ENCODE results near the gene TMEM242. TPM values are rescaled to one million over a fixed set of nuclear protein-coding genes. Genes with fewer than 3 reads are reported as not detected.

TMEM242 gene
- polyA plus RNA-seq, 1 of the 3 experiments (the other 2 are of a cell fraction): 7.4 TPM

- no peak overlapping the region for H3K9ac ChIP-seq
- H4K20me1 ChIP-seq (ENCODE audit: insufficient read depth): no peaks in the 10 kb centered on the region
- CTCF ChIA-PET: interaction anchor here (0.7 kb wide), 1 partner anchor 315 kb away, joined by 3 read pairs; no protein-coding TSS in a partner anchor
- H3K27me3 ChIP-seq (ENCODE audit: insufficient read depth): no peaks in the 10 kb centered on the region
- H3K4me1 ChIP-seq (ENCODE audit: control insufficient read depth in 1 of 2, insufficient read depth in 2 of 2, low read depth in 1 of 2, low read length in 1 of 2): peaks cover 7 to 15% of the 10 kb centered on the region in 2 experiments
- H3K9me2 ChIP-seq: no peaks in the 10 kb centered on the region
- H3K36me3 ChIP-seq (replicated peaks in 1 of 2; ENCODE audit: control insufficient read depth in 1 of 2, insufficient read depth in 2 of 2, low read length in 1 of 2): no peaks in the 10 kb centered on the region
- 14% methylated on average over 1 of the region's 1 CpG for WGBS (ENCODE audit: low lambda C conversion rate)
- no peak overlapping the region for H3K4me3 ChIP-seq (ENCODE audit: low read depth in 2 of 2, low read length in 1 of 2)
- peak overlapping the region; percentile 38; the same call in 1 of the 2 replicates for H3K4me2 ChIP-seq
- H3K9me3 ChIP-seq: no peaks in the 10 kb centered on the region
- POLR2A ChIA-PET: no interaction called here
- DNase-seq: no peak
- peaks cover 15% of the 10 kb centered on the region for H3F3A ChIP-seq (replicated peaks; ENCODE audit: insufficient read depth)
- H2AFZ ChIP-seq (ENCODE audit: low read depth): peak overlapping the region; percentile 71; the same call in 1 of the 2 replicates
- H3K79me2 ChIP-seq (ENCODE audit: insufficient read depth): no peaks in the 10 kb centered on the region
- TF ChIP-seq JUND (IDR thresholded peaks at IDR 0.05) (peak; percentile 65), FOSL2 (IDR thresholded peaks at IDR 0.05; ENCODE audit: borderline replicate concordance, low read depth) (peak; percentile 74), TCF12 (IDR thresholded peaks at IDR 0.05) (peak; percentile 58; the same call in 1 of the 2 replicates), FOXM1 (IDR thresholded peaks at IDR 0.05; ENCODE audit: low read depth) (no peak), IRF3 (IDR thresholded peaks at IDR 0.05; ENCODE audit: low read depth, low read length) (no peak), PBX3 (IDR thresholded peaks at IDR 0.05) (peak; percentile 69)
- H3K27ac ChIP-seq (ENCODE audit: low read depth in 2 of 2, low read length in 1 of 2): peak overlapping the region in 1 of 2 experiments; percentile 69; a peak in 2 of 4 replicates
Observed at GRCh38 chr6:157329829-157330228, 6.5 kb upstream of the TMEM242 start.

GRCh38 chr6:157328108-157328692, 4.9 kb upstream of the TMEM242 start:
- Histone ChIP-seq H3K9me2 (no peaks in the 10 kb centered on the region), H3K79me2 (ENCODE audit: insufficient read depth) (no peaks in the 10 kb centered on the region), H3K4me1 (ENCODE audit: control insufficient read depth in 1 of 2, insufficient read depth in 2 of 2, low read depth in 1 of 2, low read length in 1 of 2) (peaks cover 8 to 23% of the 10 kb centered on the region in 2 experiments), H3K4me2 (peak overlapping the region; percentile 28; the same call in 1 of the 2 replicates), H3K9ac (no peak overlapping the region; the same call in 1 of the 2 replicates), H3F3A (replicated peaks; ENCODE audit: insufficient read depth) (peaks cover 25% of the 10 kb centered on the region), H3K27me3 (ENCODE audit: insufficient read depth) (no peaks in the 10 kb centered on the region), H3K9me3 (no peaks in the 10 kb centered on the region), H3K4me3 (ENCODE audit: low read depth in 2 of 2, low read length in 1 of 2) (no peak overlapping the region), H3K27ac (ENCODE audit: low read depth in 2 of 2, low read length in 1 of 2) (peak overlapping the region; percentile 11 to 69; a peak in 3 of 4 replicates), H3K36me3 (replicated peaks in 1 of 2; ENCODE audit: control insufficient read depth in 1 of 2, insufficient read depth in 2 of 2, low read length in 1 of 2) (no peaks in the 10 kb centered on the region), H2AFZ (ENCODE audit: low read depth) (0 out of 2 replicates have a peak overlapping the region, but pooled peaks have one; percentile 48), H4K20me1 (ENCODE audit: insufficient read depth) (no peaks in the 10 kb centered on the region)
- ChIA-PET POLR2A (no interaction called here), CTCF (interaction anchor here (1.1 kb wide), 1 partner anchor 13 kb away, joined by 3 read pairs; no protein-coding TSS in a partner anchor)
- DNase-seq: no peak
- WGBS (ENCODE audit: low lambda C conversion rate): 32% methylated on average over 5 of the region's 5 CpGs
- TF ChIP-seq NFIC (IDR thresholded peaks at IDR 0.05; ENCODE audit: borderline replicate concordance) (0 out of 2 replicates have a peak, but pooled peaks have one; percentile 10), CHD2 (IDR thresholded peaks at IDR 0.05; ENCODE audit: low read length, partially characterized antibody) (no peak), CTCF (IDR thresholded peaks at IDR 0.05) (no peak), TCF12 (IDR thresholded peaks at IDR 0.05) (peak; percentile 44), PBX3 (IDR thresholded peaks at IDR 0.05) (peak; percentile 60; the same call in 1 of the 2 replicates), MXI1 (IDR thresholded peaks at IDR 0.05; ENCODE audit: low read depth, low read length) (no peak), JUND (IDR thresholded peaks at IDR 0.05) (peak; percentile 53), GATA2 (CRISPR knock-in tag; IDR thresholded peaks at IDR 0.05) (no peak), MAX (IDR thresholded peaks at IDR 0.05; ENCODE audit: low read depth) (peak; percentile 49; the same call in 1 of the 2 replicates), TAF1 (IDR thresholded peaks at IDR 0.05; ENCODE audit: borderline replicate concordance, low read depth, low read length) (no peak), USF1 (IDR thresholded peaks at IDR 0.05; ENCODE audit: borderline replicate concordance, low read depth) (peak; percentile 61; the same call in 1 of the 2 replicates), FOSL2 (IDR thresholded peaks at IDR 0.05; ENCODE audit: borderline replicate concordance, low read depth) (peak; percentile 55), ELF1 (IDR thresholded peaks at IDR 0.05) (no peak)
